Measurements from ENCODE around the gene C8A. TPM values are rescaled to one million over a fixed set of nuclear protein-coding genes. Genes with fewer than 3 reads are reported as not detected.

Gene C8A
- total RNA-seq, 1 donor from 2014 or later: not detected

GRCh38 chr1:56852476-56852875 is 2.1 kb upstream of the C8A start:
- TF ChIP-seq, protein P1, sequence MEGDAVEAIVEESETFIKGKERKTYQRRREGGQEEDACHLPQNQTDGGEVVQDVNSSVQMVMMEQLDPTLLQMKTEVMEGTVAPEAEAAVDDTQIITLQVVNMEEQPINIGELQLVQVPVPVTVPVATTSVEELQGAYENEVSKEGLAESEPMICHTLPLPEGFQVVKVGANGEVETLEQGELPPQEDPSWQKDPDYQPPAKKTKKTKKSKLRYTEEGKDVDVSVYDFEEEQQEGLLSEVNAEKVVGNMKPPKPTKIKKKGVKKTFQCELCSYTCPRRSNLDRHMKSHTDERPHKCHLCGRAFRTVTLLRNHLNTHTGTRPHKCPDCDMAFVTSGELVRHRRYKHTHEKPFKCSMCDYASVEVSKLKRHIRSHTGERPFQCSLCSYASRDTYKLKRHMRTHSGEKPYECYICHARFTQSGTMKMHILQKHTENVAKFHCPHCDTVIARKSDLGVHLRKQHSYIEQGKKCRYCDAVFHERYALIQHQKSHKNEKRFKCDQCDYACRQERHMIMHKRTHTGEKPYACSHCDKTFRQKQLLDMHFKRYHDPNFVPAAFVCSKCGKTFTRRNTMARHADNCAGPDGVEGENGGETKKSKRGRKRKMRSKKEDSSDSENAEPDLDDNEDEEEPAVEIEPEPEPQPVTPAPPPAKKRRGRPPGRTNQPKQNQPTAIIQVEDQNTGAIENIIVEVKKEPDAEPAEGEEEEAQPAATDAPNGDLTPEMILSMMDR (IDR thresholded peaks at IDR 0.05; ENCODE audit: partially characterized antibody, unreplicated experiment): no peak
- H3K4me3 Mint-ChIP-seq (ENCODE audit: unreplicated experiment): no peak overlapping the region
- no peak overlapping the region for H3K27ac Mint-ChIP-seq (ENCODE audit: unreplicated experiment)
- no peaks in the 10 kb centered on the region for H3K4me1 Mint-ChIP-seq (ENCODE audit: low read depth, unreplicated experiment)
- no peaks in the 10 kb centered on the region for H3K9me3 Mint-ChIP-seq (ENCODE audit: unreplicated experiment)
- DNase-seq: no peak
- no peaks in the 10 kb centered on the region for H3K36me3 Mint-ChIP-seq (ENCODE audit: unreplicated experiment)
- H3K27me3 Mint-ChIP-seq (ENCODE audit: unreplicated experiment): no peaks in the 10 kb centered on the region

DNA sequence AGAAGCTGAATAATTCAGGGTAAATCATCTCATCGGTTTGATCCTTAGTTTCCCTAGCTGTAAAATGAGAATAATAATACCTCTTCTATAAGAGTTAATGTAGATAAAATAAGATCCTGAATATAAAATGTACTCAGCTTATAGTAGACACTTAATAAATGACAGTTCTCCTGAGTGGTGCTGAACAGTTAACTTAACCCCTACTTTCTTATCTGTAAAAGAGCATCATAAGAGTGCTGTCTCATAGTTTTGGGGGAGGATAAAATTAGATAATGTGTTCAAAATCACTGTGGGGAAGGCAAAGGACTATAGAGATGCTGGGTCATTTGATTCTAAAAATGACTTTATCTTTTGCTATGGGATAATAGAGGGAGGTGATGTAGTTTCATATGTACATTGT is 593 bp downstream of the C8A start:
- DNase-seq: no peak
- no peaks in the 10 kb centered on the region for H3K4me1 Mint-ChIP-seq (ENCODE audit: low read depth, unreplicated experiment)
- no peaks in the 10 kb centered on the region for H3K27me3 Mint-ChIP-seq (ENCODE audit: unreplicated experiment)
- no peak overlapping the region for H3K4me3 Mint-ChIP-seq (ENCODE audit: unreplicated experiment)
- no peaks in the 10 kb centered on the region for H3K36me3 Mint-ChIP-seq (ENCODE audit: unreplicated experiment)
- H3K9me3 Mint-ChIP-seq (ENCODE audit: unreplicated experiment): no peaks in the 10 kb centered on the region
- TF ChIP-seq, protein P1 (IDR thresholded peaks at IDR 0.05; ENCODE audit: partially characterized antibody, unreplicated experiment): no peak
- no peak overlapping the region for H3K27ac Mint-ChIP-seq (ENCODE audit: unreplicated experiment)

GRCh38 chr1:56856186-56856585 is 1.6 kb downstream of the C8A start:
- no peak overlapping the region for H3K27ac Mint-ChIP-seq (ENCODE audit: unreplicated experiment)
- no peaks in the 10 kb centered on the region for H3K36me3 Mint-ChIP-seq (ENCODE audit: unreplicated experiment)
- TF ChIP-seq, protein P1 (IDR thresholded peaks at IDR 0.05; ENCODE audit: partially characterized antibody, unreplicated experiment): no peak
- no peak for DNase-seq
- H3K27me3 Mint-ChIP-seq (ENCODE audit: unreplicated experiment): no peaks in the 10 kb centered on the region
- no peaks in the 10 kb centered on the region for H3K4me1 Mint-ChIP-seq (ENCODE audit: low read depth, unreplicated experiment)
- H3K9me3 Mint-ChIP-seq (ENCODE audit: unreplicated experiment): no peaks in the 10 kb centered on the region
- H3K4me3 Mint-ChIP-seq (ENCODE audit: unreplicated experiment): no peak overlapping the region

GRCh38 chr1:56859287-56859686 is 4.7 kb downstream of the C8A start:
- TF ChIP-seq, protein P1 (IDR thresholded peaks at IDR 0.05; ENCODE audit: partially characterized antibody, unreplicated experiment): no peak
- Mint-ChIP-seq H3K4me1 (ENCODE audit: low read depth, unreplicated experiment) (no peaks in the 10 kb centered on the region), H3K36me3 (ENCODE audit: unreplicated experiment) (no peaks in the 10 kb centered on the region), H3K9me3 (ENCODE audit: unreplicated experiment) (no peaks in the 10 kb centered on the region), H3K4me3 (ENCODE audit: unreplicated experiment) (no peak overlapping the region), H3K27me3 (ENCODE audit: unreplicated experiment) (no peaks in the 10 kb centered on the region), H3K27ac (ENCODE audit: unreplicated experiment) (no peak overlapping the region)
- no peak for DNase-seq

DNA sequence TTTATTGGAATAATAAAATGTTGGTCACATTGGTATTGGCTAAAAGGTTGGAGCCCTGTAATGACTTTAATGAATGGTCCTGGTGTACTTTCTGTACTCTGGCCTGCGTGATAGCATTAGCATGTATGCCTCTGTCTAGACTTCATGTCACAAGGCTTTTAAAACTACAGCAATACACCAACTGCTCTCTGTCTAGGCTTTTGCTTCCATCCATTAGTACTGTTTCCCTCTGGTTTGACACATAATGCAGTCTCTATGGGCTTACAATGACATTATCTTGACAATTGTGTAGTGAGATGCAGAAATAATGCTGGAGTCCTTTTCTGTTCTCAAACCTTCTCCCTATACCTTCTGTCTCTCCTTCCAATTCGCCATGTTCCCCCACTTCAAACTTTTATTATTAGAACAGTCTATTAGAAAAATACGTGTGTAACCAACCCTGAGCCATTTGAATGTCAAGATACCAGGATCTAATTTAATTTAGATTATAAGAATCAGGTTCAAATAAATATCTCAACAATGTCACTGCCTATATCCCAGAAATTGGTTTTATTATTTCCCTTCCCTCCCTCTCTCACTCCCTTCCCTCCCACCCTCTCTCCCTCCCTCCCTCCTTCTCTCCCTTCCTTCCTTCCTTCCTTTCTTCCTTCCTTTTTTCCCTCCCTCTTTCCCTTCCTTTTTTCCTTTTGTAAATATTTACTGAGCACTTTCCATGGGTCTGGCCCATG is 8.8 kb downstream of the C8A start:
- Mint-ChIP-seq H3K27ac (ENCODE audit: unreplicated experiment) (no peak overlapping the region), H3K36me3 (ENCODE audit: unreplicated experiment) (no peaks in the 10 kb centered on the region), H3K27me3 (ENCODE audit: unreplicated experiment) (no peaks in the 10 kb centered on the region)

More for the DNA sequence above, 8.8 kb downstream of the C8A start:
- DNase-seq: no peak
- Mint-ChIP-seq H3K4me3 (ENCODE audit: unreplicated experiment) (no peak overlapping the region), H3K9me3 (ENCODE audit: unreplicated experiment) (no peaks in the 10 kb centered on the region), H3K4me1 (ENCODE audit: low read depth, unreplicated experiment) (no peaks in the 10 kb centered on the region)
- TF ChIP-seq, protein P1 (IDR thresholded peaks at IDR 0.05; ENCODE audit: partially characterized antibody, unreplicated experiment): no peak

All from glutamatergic neuron (in vitro differentiated cells).